ENCODE measurements around the gene NRP2.

Gene NRP2

GRCh38 chr2:205827809-205828365 lies 145.6 kb downstream of the NRP2 start:
- Histone ChIP-seq H3K9me3 (replicated peaks in 1 of 11) (peaks cover 9 to 21% (median 12%) of the 10 kb centered on the region in 11 experiments; a peak in 21 of 22 replicates), H3K27ac (no peak overlapping the region), H3K4me3 (no peak overlapping the region), H3K4me2 (no peak overlapping the region), H4K20me1 (no peaks in the 10 kb centered on the region), H3K36me3 (no peaks in the 10 kb centered on the region), H3K27me3 (no peaks in the 10 kb centered on the region), H3K9ac (no peak overlapping the region), H3K4me1 (peaks cover 0 to 10% (median 0%) of the 10 kb centered on the region in 10 experiments; a peak in 4 of 20 replicates)
- TF ChIP-seq Cebpa-rat (IDR thresholded peaks at IDR 0.05): no peak

DNA sequence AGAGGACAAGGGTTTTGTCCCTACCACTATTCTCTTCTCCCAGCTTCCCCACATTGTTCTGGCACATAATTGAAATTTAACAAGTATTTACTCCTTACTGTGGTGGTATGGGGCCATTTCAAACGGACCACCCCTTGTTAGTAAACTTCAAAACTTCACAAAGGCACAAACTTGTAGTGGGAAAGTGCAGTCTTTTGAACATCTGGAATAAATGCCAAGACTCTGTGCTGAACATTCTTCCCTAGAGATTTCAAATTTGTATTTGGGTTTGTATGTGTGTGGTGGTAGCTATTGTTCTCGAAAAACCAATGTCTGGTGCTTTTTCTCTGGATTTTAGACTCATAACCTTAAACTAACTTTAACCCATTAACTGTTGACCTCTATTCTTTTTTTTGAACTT lies 151.6 kb downstream of the NRP2 start:
- Histone ChIP-seq H3K27ac (no peak overlapping the region), H3K4me2 (no peak overlapping the region), H4K20me1 (no peaks in the 10 kb centered on the region), H3K9ac (no peak overlapping the region), H3K36me3 (no peaks in the 10 kb centered on the region), H3K27me3 (no peaks in the 10 kb centered on the region), H3K9me3 (replicated peaks in 1 of 11) (peaks cover 7 to 23% (median 17%) of the 10 kb centered on the region in 11 experiments; a peak in 21 of 22 replicates), H3K4me1 (peaks cover 0 to 15% (median 0%) of the 10 kb centered on the region in 10 experiments; a peak in 4 of 20 replicates), H3K4me3 (no peak overlapping the region)
- TF ChIP-seq Cebpa-rat (IDR thresholded peaks at IDR 0.05): no peak

DNA sequence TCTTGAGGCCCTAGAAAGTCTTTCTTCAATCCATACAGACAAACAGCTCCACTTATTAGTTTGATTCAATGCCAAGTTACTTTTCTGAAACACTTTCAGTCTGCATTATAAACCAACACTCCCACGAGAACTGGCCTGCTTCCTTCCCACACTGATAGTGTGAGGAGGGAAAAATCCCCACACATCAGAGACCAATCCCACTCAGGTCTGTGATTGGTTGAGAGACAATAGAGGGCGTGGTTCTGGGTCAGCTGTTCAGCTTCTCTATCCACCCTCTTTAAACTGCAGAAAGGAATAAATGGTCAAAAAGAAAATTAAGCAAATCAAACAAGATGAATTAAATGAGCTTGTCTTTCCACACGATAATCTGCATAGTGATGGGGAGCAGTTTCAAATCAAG lies 152.5 kb downstream of the NRP2 start:
- H3K27ac ChIP-seq: no peak overlapping the region
- no peak for TF ChIP-seq Cebpa-rat (IDR thresholded peaks at IDR 0.05)
- no peaks in the 10 kb centered on the region for H4K20me1 ChIP-seq
- H3K4me3 ChIP-seq: no peak overlapping the region
- no peaks in the 10 kb centered on the region for H3K36me3 ChIP-seq
- peaks cover 0 to 15% (median 0%) of the 10 kb centered on the region in 10 experiments; a peak in 4 of 20 replicates for H3K4me1 ChIP-seq
- H3K9me3 ChIP-seq (replicated peaks in 1 of 11): peaks cover 7 to 26% (median 19%) of the 10 kb centered on the region in 11 experiments; a peak in 21 of 22 replicates
- peak overlapping the region in 3 of 11 experiments; percentile 9 to 33 (median 13); a peak in 2 of 22 replicates for H3K4me2 ChIP-seq
- H3K27me3 ChIP-seq: no peaks in the 10 kb centered on the region
- H3K9ac ChIP-seq: no peak overlapping the region

DNA sequence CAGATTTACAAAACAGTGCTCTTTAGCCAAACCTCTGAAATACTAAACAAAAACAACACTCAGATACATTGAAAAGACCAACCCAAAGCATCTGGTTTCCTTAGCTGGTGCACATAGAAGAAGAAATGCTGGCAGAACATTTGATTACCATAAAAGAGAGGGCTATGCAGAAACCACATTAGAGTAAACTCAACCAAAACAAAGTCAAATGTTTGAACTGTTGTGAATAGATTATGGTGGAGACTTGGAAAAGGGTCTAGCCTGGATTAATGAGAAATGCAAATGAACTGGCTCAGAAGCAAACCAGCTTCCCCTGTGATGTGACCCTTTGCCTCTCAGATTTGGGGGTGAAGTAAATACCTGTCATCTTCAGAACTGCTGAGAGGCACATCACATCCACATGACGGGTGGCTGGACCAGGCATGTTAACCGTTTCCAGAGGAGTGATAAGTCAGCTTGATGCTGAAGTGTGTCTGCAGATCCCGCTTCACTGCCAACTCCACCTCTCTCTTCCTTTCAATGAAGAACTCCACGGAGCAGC lies 153.0 kb downstream of the NRP2 start:
- no peak overlapping the region for H3K4me3 ChIP-seq
- H3K36me3 ChIP-seq: no peaks in the 10 kb centered on the region
- peaks cover 0 to 11% (median 0%) of the 10 kb centered on the region in 10 experiments; a peak in 4 of 20 replicates for H3K4me1 ChIP-seq
- H3K9ac ChIP-seq: no peak overlapping the region
- no peaks in the 10 kb centered on the region for H4K20me1 ChIP-seq
- peaks cover 7 to 26% (median 19%) of the 10 kb centered on the region in 11 experiments; a peak in 21 of 22 replicates for H3K9me3 ChIP-seq (replicated peaks in 1 of 11)
- H3K27me3 ChIP-seq: no peaks in the 10 kb centered on the region
- H3K27ac ChIP-seq: no peak overlapping the region
- H3K4me2 ChIP-seq: no peak overlapping the region
- no peak for TF ChIP-seq Cebpa-rat (IDR thresholded peaks at IDR 0.05)

GRCh38 chr2:205835923-205836322 lies 153.6 kb downstream of the NRP2 start:
- H3K36me3 ChIP-seq: no peaks in the 10 kb centered on the region
- no peak overlapping the region for H3K27ac ChIP-seq
- peaks cover 7 to 26% (median 19%) of the 10 kb centered on the region in 11 experiments; a peak in 21 of 22 replicates for H3K9me3 ChIP-seq (replicated peaks in 1 of 11)
- H3K4me1 ChIP-seq: peaks cover 0 to 6% (median 0%) of the 10 kb centered on the region in 10 experiments; a peak in 3 of 20 replicates
- H3K4me2 ChIP-seq: no peak overlapping the region
- no peak overlapping the region for H3K9ac ChIP-seq
- no peaks in the 10 kb centered on the region for H4K20me1 ChIP-seq
- H3K27me3 ChIP-seq: no peaks in the 10 kb centered on the region
- no peak for TF ChIP-seq Cebpa-rat (IDR thresholded peaks at IDR 0.05)
- H3K4me3 ChIP-seq: no peak overlapping the region

- Histone ChIP-seq H3K27ac (no peak overlapping the region), H4K20me1 (no peaks in the 10 kb centered on the region), H3K36me3 (no peaks in the 10 kb centered on the region), H3K9me3 (replicated peaks in 1 of 11) (peaks cover 7 to 26% (median 19%) of the 10 kb centered on the region in 11 experiments; a peak in 21 of 22 replicates), H3K4me3 (no peak overlapping the region), H3K27me3 (no peaks in the 10 kb centered on the region), H3K4me2 (no peak overlapping the region), H3K9ac (no peak overlapping the region), H3K4me1 (peaks cover 0 to 6% (median 0%) of the 10 kb centered on the region in 10 experiments; a peak in 3 of 20 replicates)
- TF ChIP-seq Cebpa-rat (IDR thresholded peaks at IDR 0.05): no peak
Measured at GRCh38 chr2:205836477-205837221, 154.3 kb downstream of the NRP2 start.

- no peak for TF ChIP-seq Cebpa-rat (IDR thresholded peaks at IDR 0.05)
- H3K4me2 ChIP-seq: no peak overlapping the region
- H3K36me3 ChIP-seq: no peaks in the 10 kb centered on the region
Measured at GRCh38 chr2:205837663-205838062, 155.4 kb downstream of the NRP2 start.

DNA sequence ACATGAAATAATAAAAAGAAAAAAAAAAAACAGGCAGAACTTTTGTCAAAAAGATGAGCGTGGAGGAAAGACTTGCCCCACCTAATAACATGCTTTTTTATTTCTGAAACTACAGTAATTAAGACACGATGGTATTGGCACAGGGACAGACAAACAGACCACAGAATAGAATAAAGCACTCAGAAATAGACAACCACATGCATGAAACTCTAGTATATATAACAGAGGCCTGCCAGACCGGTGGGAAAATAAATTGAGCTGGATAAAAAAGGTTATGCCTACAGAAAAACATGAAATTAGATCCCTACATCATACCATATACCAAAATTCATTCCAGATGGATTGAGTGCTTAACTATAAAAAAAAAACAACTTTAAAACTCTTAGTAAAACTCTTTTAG lies 163.1 kb downstream of the NRP2 start:
- no peaks in the 10 kb centered on the region for H3K36me3 ChIP-seq
- H3K9ac ChIP-seq: no peak overlapping the region
- H3K4me1 ChIP-seq: peaks cover 0 to 6% (median 0%) of the 10 kb centered on the region in 10 experiments; a peak in 1 of 20 replicates
- H3K4me2 ChIP-seq: no peak overlapping the region
- H3K27me3 ChIP-seq: no peaks in the 10 kb centered on the region
- no peak overlapping the region for H3K4me3 ChIP-seq
- no peaks in the 10 kb centered on the region for H4K20me1 ChIP-seq
- no peak for TF ChIP-seq Cebpa-rat (IDR thresholded peaks at IDR 0.05)
- no peak overlapping the region for H3K27ac ChIP-seq
- 0 out of 22 replicates have a peak, but pooled peaks cover 0 to 3% (median 0%) of the 10 kb centered on the region in 11 experiments for H3K9me3 ChIP-seq (replicated peaks in 1 of 11)

More at GRCh38 chr2:205837663-205838062, 155.4 kb downstream of the NRP2 start:
- Histone ChIP-seq H3K27me3 (no peaks in the 10 kb centered on the region), H3K4me1 (peaks cover 0 to 6% (median 0%) of the 10 kb centered on the region in 10 experiments; a peak in 3 of 20 replicates), H4K20me1 (no peaks in the 10 kb centered on the region), H3K27ac (no peak overlapping the region), H3K4me3 (no peak overlapping the region), H3K9ac (no peak overlapping the region), H3K9me3 (replicated peaks in 1 of 11) (peaks cover 7 to 26% (median 19%) of the 10 kb centered on the region in 11 experiments; a peak in 21 of 22 replicates)

All from BLaER1 treated with 17β-estradiol and CSF1 and Interleukin-3, amounts not matched to agents 10 nM and 100 nM (cell line).